Stimulated activated naive CD8-positive, alpha-beta T cell treated with anti-CD3 and anti-CD28 coated beads, Interleukin-15, Interleukin-2, amounts not matched to agents 100 ng/mL and 50 ng/mL, for 24 hours (primary cell): ENCODE measurements around the gene GALNT17.

Source experiments
- H3K27ac Mint-ChIP-seq: one replicate; pipeline ENCODE4 v1.8.0; 2021; ENCODE audit warnings: mild to moderate bottlenecking, mixed read lengths
- H3K27me3 Mint-ChIP-seq: one replicate; pipeline ENCODE4 v1.8.0; 2021; ENCODE audit warnings: mixed read lengths
- H3K36me3 Mint-ChIP-seq: one replicate; pipeline ENCODE4 v1.8.0; 2021; ENCODE audit warnings: low read depth, mixed read lengths
- H3K4me1 Mint-ChIP-seq: one replicate; pipeline ENCODE4 v1.8.0; 2021; ENCODE audit warnings: low read depth, mixed read lengths
- H3K4me3 Mint-ChIP-seq: one replicate; pipeline ENCODE4 v1.8.0; 2021; ENCODE audit warnings: mild to moderate bottlenecking, mixed read lengths
- H3K9me3 Mint-ChIP-seq: one replicate; pipeline ENCODE4 v1.8.0; 2021; ENCODE audit warnings: mixed read lengths

The GALNT17 gene

DNA sequence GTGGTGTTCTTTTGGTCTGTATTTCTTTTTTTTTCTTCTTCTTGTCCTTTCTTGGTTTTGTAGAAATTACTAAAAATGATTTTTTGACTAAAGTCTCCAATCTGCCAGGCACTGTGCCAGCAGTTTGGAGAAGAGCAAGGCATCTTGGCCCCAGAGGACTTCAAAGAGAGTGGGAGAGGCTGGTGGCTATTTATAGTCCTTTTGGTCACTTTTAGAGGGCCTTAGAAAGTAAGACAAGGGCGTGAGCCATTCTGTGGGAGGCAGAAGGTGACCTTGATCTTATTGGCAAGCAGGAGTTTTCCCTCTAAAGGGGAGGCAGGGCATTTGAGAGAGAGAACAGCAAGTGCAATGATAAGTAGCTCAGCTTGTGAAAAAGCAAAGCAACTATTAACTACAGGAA lies 211.9 kb downstream of the GALNT17 start:
- H3K9me3 Mint-ChIP-seq, result peaks cover 31% of the 10 kb centered on the region
- H3K27me3 Mint-ChIP-seq, result no peaks in the 10 kb centered on the region
- no peak overlapping the region for H3K4me3 Mint-ChIP-seq

DNA sequence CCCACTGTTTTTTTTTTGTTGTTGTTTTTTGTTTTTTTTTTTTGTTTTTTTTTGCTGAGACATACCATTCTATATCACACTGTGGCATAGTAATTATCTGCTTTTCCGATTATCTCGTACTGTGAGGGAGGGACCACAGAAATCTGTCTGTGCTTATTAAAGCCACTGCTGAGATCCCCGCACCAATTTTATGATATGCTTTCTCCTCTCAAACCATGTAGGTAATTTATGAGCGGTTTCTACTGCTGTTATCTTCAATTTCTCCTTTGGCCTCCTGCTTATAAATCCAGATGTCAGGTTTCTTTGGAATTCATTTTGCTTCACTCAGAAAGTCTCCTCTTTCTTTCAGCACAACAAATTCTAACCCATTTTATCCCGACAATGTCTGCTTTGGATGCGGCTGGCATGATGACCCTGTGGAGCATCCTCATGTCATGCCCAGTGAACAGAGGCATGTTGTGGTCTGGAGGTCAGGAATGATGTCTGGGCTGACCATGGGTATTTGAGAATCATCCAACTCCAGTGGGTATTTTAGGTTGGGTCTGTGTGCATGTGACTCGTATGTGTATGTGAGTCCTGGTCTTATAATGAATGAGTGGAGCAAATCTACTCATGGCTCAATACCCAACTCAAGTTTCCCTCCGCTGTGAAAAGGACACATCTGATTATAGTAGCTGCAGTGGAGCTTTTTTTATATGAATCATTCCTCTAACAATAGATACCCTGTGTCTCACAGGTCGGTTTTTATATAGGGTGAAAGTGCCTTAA lies 213.4 kb downstream of the GALNT17 start:
- no peaks in the 10 kb centered on the region for H3K27me3 Mint-ChIP-seq
- no peaks in the 10 kb centered on the region for H3K4me1 Mint-ChIP-seq
- H3K27ac Mint-ChIP-seq, result no peak overlapping the region
- H3K36me3 Mint-ChIP-seq, result no peaks in the 10 kb centered on the region
- H3K9me3 Mint-ChIP-seq, result peaks cover 29% of the 10 kb centered on the region
- H3K4me3 Mint-ChIP-seq, result no peak overlapping the region

More for the DNA sequence above, 211.9 kb downstream of the GALNT17 start:
- H3K4me1 Mint-ChIP-seq, result no peaks in the 10 kb centered on the region
- no peak overlapping the region for H3K27ac Mint-ChIP-seq
- H3K36me3 Mint-ChIP-seq, result no peaks in the 10 kb centered on the region

DNA sequence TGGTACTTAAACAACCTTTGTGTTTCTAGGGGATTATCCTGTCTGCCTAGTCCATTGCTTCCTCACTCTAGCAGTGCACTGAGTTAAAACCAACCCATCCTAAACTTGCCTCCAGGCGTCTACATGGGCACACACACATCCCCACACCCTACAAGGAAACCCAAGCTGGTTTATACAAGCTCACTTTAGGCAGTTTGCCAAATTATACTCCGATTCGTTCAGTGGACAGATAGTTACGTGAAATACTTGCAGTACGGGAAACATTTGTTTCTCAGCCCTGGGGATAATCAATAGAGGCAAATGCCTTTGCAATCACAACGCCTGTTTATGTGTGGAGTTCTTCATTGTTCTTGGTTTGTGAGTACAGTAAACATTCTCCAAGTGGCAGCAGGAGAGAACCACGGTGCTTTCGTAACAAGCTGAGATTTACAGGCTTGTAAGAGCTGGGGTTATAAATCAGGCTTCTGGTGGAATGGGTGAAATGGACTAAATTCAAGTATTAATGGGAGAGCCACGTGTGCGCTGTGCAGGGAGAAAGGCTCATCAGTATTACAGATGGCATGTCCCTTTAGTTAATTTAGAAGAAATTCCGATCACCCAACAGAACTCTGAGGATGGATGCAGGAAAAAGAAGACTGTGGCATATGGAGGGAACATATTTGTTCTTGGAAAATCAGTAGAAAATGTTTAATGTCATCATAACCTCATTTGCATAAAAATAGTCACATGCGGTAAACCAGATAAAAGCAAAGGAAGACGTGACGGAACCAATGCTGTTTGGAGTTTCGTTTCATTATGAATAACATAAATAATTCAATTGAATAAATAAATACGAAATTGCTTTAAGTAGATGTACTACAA lies 217.1 kb downstream of the GALNT17 start:
- H3K9me3 Mint-ChIP-seq, result peaks cover 30% of the 10 kb centered on the region
- no peaks in the 10 kb centered on the region for H3K4me1 Mint-ChIP-seq
- no peaks in the 10 kb centered on the region for H3K36me3 Mint-ChIP-seq
- no peaks in the 10 kb centered on the region for H3K27me3 Mint-ChIP-seq
- no peak overlapping the region for H3K4me3 Mint-ChIP-seq
- no peak overlapping the region for H3K27ac Mint-ChIP-seq

DNA sequence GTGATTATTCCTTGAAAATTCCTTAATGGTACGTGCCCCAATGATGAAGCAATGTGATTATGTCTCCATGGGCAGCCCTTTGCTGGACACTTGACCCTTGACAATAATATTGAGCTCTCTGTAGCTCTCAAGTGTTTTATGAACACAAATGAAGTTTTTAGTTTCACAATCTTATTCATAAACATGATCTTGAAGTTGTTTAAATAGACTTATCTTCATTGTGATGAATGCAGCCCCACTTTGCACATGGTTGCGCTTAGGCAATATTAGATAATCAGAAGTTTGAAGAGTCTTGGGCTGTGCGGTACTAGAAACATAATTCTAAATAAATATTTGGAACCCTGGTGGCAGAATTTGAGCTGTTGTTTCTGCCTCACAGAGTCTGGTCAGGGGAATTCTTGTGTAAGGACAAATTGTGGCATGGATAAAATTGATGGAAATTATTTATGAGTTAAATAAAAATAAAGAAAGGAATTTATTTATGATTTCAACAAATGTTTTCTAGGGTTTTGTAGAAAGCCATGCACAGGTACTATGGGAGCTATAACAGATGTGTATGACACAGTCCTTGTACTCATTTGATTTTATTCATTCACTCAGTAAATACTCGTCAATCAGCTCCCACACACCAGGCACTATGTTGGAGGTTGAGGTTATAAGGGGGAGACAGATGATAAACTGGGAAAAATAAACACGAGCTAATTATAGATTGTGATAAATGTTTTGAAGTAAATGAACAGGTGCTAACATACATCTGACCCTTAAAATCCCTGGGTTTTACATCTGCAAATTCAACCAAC lies 217.9 kb downstream of the GALNT17 start:
- Mint-ChIP-seq H3K4me1 (no peaks in the 10 kb centered on the region), H3K4me3 (no peak overlapping the region), H3K36me3 (no peaks in the 10 kb centered on the region), H3K27ac (no peak overlapping the region), H3K27me3 (no peaks in the 10 kb centered on the region), H3K9me3 (peaks cover 23% of the 10 kb centered on the region)

DNA sequence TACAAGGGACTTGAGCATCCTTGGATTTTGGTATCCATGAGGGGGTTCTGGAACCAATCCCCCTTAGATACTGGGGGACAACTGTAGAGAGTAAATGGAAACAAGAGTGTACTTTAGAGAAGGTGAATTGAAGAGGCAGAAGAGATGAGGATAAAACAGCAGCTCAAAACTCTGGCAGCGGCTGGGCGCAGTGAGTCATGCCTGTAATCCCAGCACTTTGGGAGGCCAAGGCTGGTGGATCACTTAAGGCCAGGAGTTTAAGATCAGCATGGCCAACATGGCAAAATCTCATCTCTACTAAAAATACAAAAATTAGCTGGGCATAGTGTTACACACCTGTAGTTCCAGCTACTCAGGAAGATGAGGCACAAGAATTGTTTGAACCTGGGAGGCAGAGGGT lies 218.7 kb downstream of the GALNT17 start:
- Mint-ChIP-seq H3K36me3 (no peaks in the 10 kb centered on the region), H3K4me3 (no peak overlapping the region), H3K27ac (no peak overlapping the region), H3K9me3 (peaks cover 23% of the 10 kb centered on the region), H3K27me3 (no peaks in the 10 kb centered on the region), H3K4me1 (no peaks in the 10 kb centered on the region)

DNA sequence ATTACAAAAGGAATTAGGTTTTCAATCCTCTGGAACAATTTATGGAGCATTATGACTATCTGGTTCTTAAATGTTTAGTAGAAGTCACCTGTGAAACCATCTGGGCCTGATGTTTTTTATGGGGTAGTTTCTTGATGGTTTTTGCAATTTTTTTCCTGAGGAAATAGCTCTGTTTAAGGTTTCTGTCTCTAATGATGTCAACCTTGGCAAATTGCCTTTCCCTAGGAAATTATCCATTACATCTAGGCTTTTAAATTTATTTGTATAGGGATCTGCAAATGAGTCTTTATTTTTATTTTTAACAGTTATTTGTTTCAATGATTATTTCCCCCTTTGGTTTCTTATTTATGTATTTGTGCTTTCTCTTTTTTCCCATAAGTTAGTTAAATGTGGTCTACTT lies 222.8 kb downstream of the GALNT17 start:
- Mint-ChIP-seq H3K4me1 (no peaks in the 10 kb centered on the region), H3K36me3 (no peaks in the 10 kb centered on the region), H3K4me3 (no peak overlapping the region), H3K27me3 (no peaks in the 10 kb centered on the region), H3K9me3 (peaks cover 20% of the 10 kb centered on the region), H3K27ac (no peak overlapping the region)

DNA sequence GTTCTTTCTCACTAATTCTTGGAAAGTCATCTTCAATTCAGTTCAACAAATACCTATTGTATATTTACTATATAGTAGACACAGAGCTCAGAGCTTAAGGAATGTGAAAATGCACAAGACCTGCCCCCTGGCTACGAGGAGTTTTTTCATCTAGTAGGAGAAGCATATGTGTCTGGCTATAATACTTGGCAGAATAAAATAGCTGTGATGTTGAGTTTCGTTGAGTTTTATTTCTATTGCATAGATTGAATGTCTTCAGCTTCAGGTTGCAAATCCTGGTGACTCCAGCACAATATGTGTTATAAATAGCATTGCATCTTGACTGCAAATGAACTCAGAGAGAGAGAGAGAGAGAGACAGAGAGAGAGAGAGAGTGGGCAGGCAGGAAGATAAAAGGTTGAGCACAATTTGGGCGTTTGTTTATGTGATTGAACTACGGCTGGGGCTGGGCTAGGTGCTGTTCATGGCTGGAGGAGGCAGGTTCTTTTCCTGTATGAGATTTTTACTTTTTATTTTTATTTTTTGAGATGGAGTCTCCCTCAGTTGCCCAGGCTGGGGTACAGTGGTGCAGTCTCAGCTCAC lies 229.6 kb downstream of the GALNT17 start:
- H3K4me1 Mint-ChIP-seq, result no peaks in the 10 kb centered on the region
- no peaks in the 10 kb centered on the region for H3K36me3 Mint-ChIP-seq
- H3K4me3 Mint-ChIP-seq, result no peak overlapping the region
- H3K27me3 Mint-ChIP-seq, result no peaks in the 10 kb centered on the region
- peaks cover 20% of the 10 kb centered on the region for H3K9me3 Mint-ChIP-seq
- H3K27ac Mint-ChIP-seq, result no peak overlapping the region

DNA sequence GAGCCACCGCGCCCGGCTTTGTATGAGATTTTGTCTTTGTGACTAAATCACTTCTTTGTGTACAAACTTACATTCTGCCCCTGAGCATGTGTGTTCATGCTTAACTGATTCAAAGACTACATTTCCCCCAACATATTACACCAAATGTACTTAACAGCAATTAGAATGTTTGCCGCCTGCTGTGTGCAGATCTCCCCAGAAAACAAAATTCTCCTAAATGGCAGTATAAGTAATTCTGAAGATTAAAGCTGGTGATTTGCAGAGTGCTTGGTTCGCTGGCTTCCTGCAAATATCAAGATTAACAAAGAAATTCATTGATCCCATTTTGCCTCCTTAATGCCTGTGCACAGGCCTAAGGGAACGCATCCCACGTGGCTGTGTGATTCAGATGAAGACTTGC lies 230.3 kb downstream of the GALNT17 start:
- peaks cover 19% of the 10 kb centered on the region for H3K9me3 Mint-ChIP-seq
- H3K4me1 Mint-ChIP-seq, result no peaks in the 10 kb centered on the region
- H3K27me3 Mint-ChIP-seq, result no peaks in the 10 kb centered on the region
- no peaks in the 10 kb centered on the region for H3K36me3 Mint-ChIP-seq
- H3K27ac Mint-ChIP-seq, result no peak overlapping the region
- H3K4me3 Mint-ChIP-seq, result no peak overlapping the region

DNA sequence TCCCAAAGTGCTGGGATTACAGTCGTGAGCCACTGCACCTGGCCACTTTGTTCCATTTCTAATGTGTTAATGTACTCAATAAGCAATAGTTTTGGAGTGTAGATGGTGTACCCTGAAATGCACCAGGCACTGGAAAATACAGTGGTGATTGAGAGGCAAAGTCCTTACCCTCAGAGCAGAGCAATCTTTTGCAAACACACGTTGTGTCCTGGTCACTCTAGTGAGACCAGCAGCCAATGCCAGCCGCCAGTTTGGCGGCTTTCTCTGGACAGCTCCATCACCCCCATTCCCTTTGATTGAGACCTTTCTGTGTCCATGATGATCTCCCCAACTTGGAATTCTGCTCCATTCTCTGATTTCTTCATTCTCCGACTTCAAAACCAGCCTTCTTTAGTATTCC lies 231.3 kb downstream of the GALNT17 start:
- Mint-ChIP-seq H3K27me3 (no peaks in the 10 kb centered on the region), H3K9me3 (peaks cover 23% of the 10 kb centered on the region), H3K27ac (no peak overlapping the region)

DNA sequence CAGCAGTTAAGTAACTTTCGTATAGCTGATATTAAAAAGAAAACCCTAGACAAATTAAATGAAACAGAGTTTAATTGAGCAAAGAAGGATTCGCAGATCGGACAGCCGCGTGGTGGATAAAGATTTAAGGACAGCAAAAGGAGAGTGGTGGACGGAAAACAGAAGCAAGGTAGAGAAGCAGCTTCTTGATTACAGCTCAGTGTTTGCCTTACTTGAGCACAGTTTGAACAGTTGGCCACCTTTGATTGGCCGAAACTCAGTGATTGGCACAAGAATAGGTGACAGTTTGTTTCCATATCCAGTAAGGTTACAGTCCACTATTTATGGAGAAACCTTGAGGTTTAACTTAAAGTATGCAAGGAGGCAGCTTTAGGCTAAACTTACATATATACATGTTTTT lies 231.7 kb downstream of the GALNT17 start:
- no peaks in the 10 kb centered on the region for H3K36me3 Mint-ChIP-seq
- H3K4me3 Mint-ChIP-seq, result no peak overlapping the region
- H3K27me3 Mint-ChIP-seq, result no peaks in the 10 kb centered on the region
- H3K4me1 Mint-ChIP-seq, result no peaks in the 10 kb centered on the region
- H3K27ac Mint-ChIP-seq, result no peak overlapping the region
- peaks cover 25% of the 10 kb centered on the region for H3K9me3 Mint-ChIP-seq

More for the DNA sequence above, 231.3 kb downstream of the GALNT17 start:
- H3K4me1 Mint-ChIP-seq, result no peaks in the 10 kb centered on the region
- no peak overlapping the region for H3K4me3 Mint-ChIP-seq
- no peaks in the 10 kb centered on the region for H3K36me3 Mint-ChIP-seq

DNA sequence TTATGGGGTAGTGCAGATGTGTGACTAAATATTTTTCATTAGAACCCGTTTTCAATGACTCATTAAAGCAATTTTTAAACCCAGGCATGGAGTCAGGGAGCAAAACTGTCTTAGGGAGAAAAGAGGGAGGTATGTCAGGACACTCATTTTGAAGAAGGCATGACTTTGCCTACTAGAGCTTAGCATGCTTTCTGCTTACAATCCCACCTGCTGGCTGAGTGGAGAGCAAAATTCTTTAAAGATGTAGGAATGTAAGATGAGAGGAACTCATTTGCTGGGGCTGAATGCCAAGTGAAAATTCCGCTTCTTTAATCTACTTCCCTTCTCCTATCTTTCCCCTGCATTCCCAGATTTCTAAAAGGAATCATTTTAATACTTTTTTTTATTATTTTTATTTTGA lies 232.6 kb downstream of the GALNT17 start:
- Mint-ChIP-seq H3K27me3 (no peaks in the 10 kb centered on the region), H3K27ac (no peak overlapping the region), H3K9me3 (peaks cover 25% of the 10 kb centered on the region), H3K4me3 (no peak overlapping the region), H3K4me1 (no peaks in the 10 kb centered on the region), H3K36me3 (no peaks in the 10 kb centered on the region)

DNA sequence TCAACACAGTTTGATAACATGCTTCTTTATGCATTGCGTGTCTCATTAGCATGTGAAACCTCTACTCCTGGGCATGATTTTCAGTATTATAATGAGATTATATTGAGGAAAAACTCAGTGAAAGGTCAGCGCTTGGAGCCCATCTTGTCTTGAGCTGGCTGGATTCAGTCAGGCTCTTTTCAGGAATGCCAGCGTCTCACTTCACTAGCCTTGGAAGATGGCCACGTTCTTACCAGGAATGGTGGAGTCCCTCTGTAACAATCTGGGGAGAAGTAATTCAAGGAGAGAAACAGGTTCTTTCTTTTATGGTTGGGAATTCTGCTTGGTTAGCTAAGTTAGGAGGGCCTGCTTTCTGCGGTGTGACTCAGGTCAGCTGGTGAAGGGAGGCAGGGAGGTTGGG lies 241.0 kb downstream of the GALNT17 start:
- no peaks in the 10 kb centered on the region for H3K4me1 Mint-ChIP-seq

DNA sequence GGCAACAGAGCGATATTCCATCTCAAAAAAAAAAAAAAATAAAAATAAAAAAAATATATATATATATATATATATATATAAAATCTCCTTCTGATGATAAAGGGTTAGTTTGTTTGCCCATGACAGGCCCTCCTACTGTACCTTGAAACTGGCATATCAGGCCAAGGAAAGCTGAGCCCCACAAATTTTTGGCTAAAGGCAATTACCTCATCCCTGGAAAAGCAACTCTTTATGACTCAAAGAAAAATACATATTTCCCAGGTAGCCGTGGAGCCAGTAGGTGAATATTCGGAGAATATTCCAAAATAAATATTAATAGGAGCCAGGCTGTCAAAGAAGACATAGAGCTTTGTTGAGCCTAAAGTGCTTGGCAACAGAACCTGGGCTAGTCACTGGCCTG lies 245.1 kb downstream of the GALNT17 start:
- Mint-ChIP-seq H3K27me3 (no peaks in the 10 kb centered on the region), H3K4me1 (no peaks in the 10 kb centered on the region), H3K36me3 (peaks cover 6% of the 10 kb centered on the region), H3K9me3 (peaks cover 32% of the 10 kb centered on the region), H3K27ac (no peak overlapping the region), H3K4me3 (no peak overlapping the region)

More for the DNA sequence above, 241.0 kb downstream of the GALNT17 start:
- H3K27ac Mint-ChIP-seq, result no peak overlapping the region
- peaks cover 6% of the 10 kb centered on the region for H3K36me3 Mint-ChIP-seq
- no peak overlapping the region for H3K4me3 Mint-ChIP-seq
- no peaks in the 10 kb centered on the region for H3K27me3 Mint-ChIP-seq
- peaks cover 18% of the 10 kb centered on the region for H3K9me3 Mint-ChIP-seq

DNA sequence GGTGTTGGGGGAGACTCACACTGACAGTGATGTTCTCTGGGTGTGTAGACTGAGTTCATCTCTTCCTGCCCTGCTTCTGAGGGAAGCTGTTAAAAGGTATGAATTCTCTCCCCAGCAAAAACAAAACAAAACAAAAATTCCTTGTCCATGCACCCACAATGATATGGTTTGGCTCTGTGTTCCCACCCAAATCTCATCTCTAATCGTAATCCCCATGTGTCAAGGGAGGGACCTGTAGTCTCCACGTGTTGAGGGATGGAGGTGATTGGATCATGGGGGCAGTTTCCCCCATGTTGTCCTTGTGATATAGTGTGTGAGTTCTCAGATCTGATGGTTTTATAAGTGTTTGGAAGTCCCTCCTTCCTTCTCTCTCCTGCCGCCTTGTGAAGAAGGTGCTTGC lies 245.5 kb downstream of the GALNT17 start:
- H3K36me3 Mint-ChIP-seq, result peaks cover 6% of the 10 kb centered on the region
- peaks cover 32% of the 10 kb centered on the region for H3K9me3 Mint-ChIP-seq
- no peak overlapping the region for H3K27ac Mint-ChIP-seq
- no peaks in the 10 kb centered on the region for H3K27me3 Mint-ChIP-seq
- no peak overlapping the region for H3K4me3 Mint-ChIP-seq
- H3K4me1 Mint-ChIP-seq, result no peaks in the 10 kb centered on the region
